HepG2 (cell line): Measurements from ENCODE around the gene ZNF581. TPM values are rescaled to one million over a fixed set of nuclear protein-coding genes. Genes with fewer than 3 reads are reported as not detected.
A peak's percentile ranks its signal among the peaks of the same experiment; 100 is the strongest.

Source experiments
- CTCF ChIP-seq: sonication (generic); formaldehyde crosslinking; IDR thresholded peaks from 2 replicates; pipeline ENCODE4 v1.5.0; 2020; ENCODE audit warnings: mild to moderate bottlenecking, missing genetic modification reagents, moderate library complexity
- EED ChIP-seq: sonication (generic); formaldehyde crosslinking; IDR thresholded peaks from 2 replicates; pipeline ENCODE4 v1.5.0; 2020; ENCODE audit warnings: mild to moderate bottlenecking, missing genetic modification reagents
- KAT7 ChIP-seq: IDR thresholded peaks from 2 replicates; pipeline ENCODE4 v1.6.1; 2018; ENCODE audit warnings: borderline replicate concordance, missing compliant biosample characterization
- MEF2D ChIP-seq: sonication (generic); formaldehyde crosslinking; IDR thresholded peaks from 2 replicates; pipeline ENCODE4 v1.5.1; 2020; ENCODE audit warnings: mild to moderate bottlenecking, missing genetic modification reagents
- NFKBIZ ChIP-seq: IDR thresholded peaks from 2 replicates; pipeline ENCODE4 v1.6.1; 2018; ENCODE audit warnings: missing genetic modification reagents, missing compliant biosample characterization
- RBFOX2 ChIP-seq: fragments of 200-400 bp; formaldehyde crosslinking; IDR thresholded peaks from 2 replicates; pipeline ENCODE4 v1.6.1; 2017; ENCODE audit warnings: low read depth, mild to moderate bottlenecking, low read length
- STAT6 ChIP-seq: sonication (generic); formaldehyde crosslinking; IDR thresholded peaks from 2 replicates; pipeline ENCODE4 v1.4.0; 2020; ENCODE audit warnings: missing genetic modification reagents, mild to moderate bottlenecking, borderline replicate concordance
- ZBTB20 ChIP-seq: sonication (generic); formaldehyde crosslinking; IDR thresholded peaks from 2 replicates; pipeline ENCODE4 v1.8.1; 2023; ENCODE audit warnings: missing genetic modification reagents, low read depth, mild to moderate bottlenecking, borderline replicate concordance
- ZNF251 ChIP-seq: sonication (generic); formaldehyde crosslinking; IDR thresholded peaks from 2 replicates; pipeline ENCODE4 v1.9.0; 2021; ENCODE audit warnings: mild to moderate bottlenecking, missing genetic modification reagents
- ZNF281 ChIP-seq: sonication (generic); formaldehyde crosslinking; IDR thresholded peaks from 2 replicates; pipeline ENCODE4 v1.4.0; 2020; ENCODE audit warnings: missing genetic modification reagents, borderline replicate concordance
- ZNF678 ChIP-seq: sonication (generic); formaldehyde crosslinking; IDR thresholded peaks from 2 replicates; pipeline ENCODE4 v1.4.0; 2020; ENCODE audit warnings: mild to moderate bottlenecking, missing genetic modification reagents
- ZNF740 ChIP-seq: sonication (generic); formaldehyde crosslinking; IDR thresholded peaks from 2 replicates; pipeline ENCODE4 v1.4.0; 2020; ENCODE audit warnings: missing genetic modification reagents
- ZNF781 ChIP-seq: sonication (generic); formaldehyde crosslinking; IDR thresholded peaks from 2 replicates; pipeline ENCODE4 v1.5.1; 2020; ENCODE audit warnings: borderline replicate concordance, mild to moderate bottlenecking, missing genetic modification reagents; ENCODE audit errors: not compliant biosample characterization
- polyA plus RNA-seq, 8 experiments: library from polyadenylated mRNA; depleted of rRNA in 3 of 8; stranded (reverse) in 7 of 8; unstranded in 1 of 8; fragments of >200 nt; fragmentation: Illumina TruSeq in 4 of 8; extraction: Trizol in 4 of 8; gene quantifications; 2 replicates each; pipeline versions ENCODE4 v1.2.1 to v1.2.3, GENCODE V29; 2011 to 2016; ENCODE audit warnings: low read depth in 4 of 8, missing spikeins in 1 of 8, mixed read lengths in 1 of 8; ENCODE audit not compliant: insufficient read depth in 1 of 8
- total RNA-seq, 5 experiments: library from RNA; depleted of rRNA; stranded (reverse); fragments of >200 nt; fragmentation: Illumina TruSeq; extraction: Trizol; gene quantifications; 2 replicates each; pipeline ENCODE4 v1.2.3, GENCODE V29; 2016; ENCODE audit warnings: low read depth in 1 of 5

Gene ZNF581
- total and polyA plus RNA-seq, 2 of the 13 experiments (the other 11 are each of a cell fraction or from before 2014, with no cell fraction given): 19.6 to 49.5 TPM

GRCh38 chr19:55605637-55606470 is 37.6 kb upstream of the ZNF581 start, which contains the start of gene ZNF865 (continued):
- TF ChIP-seq ZNF281 (CRISPR knock-in tag): 0 out of 2 replicates have a peak, but pooled peaks have one; percentile 1
- 0 out of 2 replicates have a peak, but pooled peaks have one; percentile 41 for TF ChIP-seq ZBTB20 (CRISPR knock-in tag)
- peak; percentile 60; the same call in 1 of the 2 replicates for TF ChIP-seq RBFOX2
- TF ChIP-seq STAT6 (CRISPR knock-in tag): no peak
- no peak for TF ChIP-seq ZNF678 (CRISPR knock-in tag)
- peak; percentile 62; the same call in 1 of the 2 replicates for TF ChIP-seq MEF2D
- TF ChIP-seq KAT7 (CRISPR knock-in tag): peak; percentile 60; the same call in 1 of the 2 replicates
- TF ChIP-seq ZNF251 (CRISPR knock-in tag): no peak
- peak; percentile 94 for TF ChIP-seq CTCF (CRISPR knock-in tag)
- peak; percentile 99 for TF ChIP-seq ZNF740 (CRISPR knock-in tag)
- TF ChIP-seq ZNF781: peak; percentile 25
- no peak for TF ChIP-seq NFKBIZ
- TF ChIP-seq EED (CRISPR knock-in tag): 0 out of 2 replicates have a peak, but pooled peaks have one; percentile 70
